ENCODE data around the gene DOK6.

- TF ChIP-seq CTCF (IDR thresholded peaks at IDR 0.05) (no peak), POLR2A (IDR thresholded peaks at IDR 0.05) (no peak)
Observed at GRCh38 chr18:69400976-69401225, 213 bp downstream of the DOK6 start.
